SK-N-SH (cell line): ENCODE data around the gene MAN2B2. TPM values are rescaled to one million over a fixed set of nuclear protein-coding genes. Genes with fewer than 3 reads are reported as not detected.
A peak's percentile ranks its signal among the peaks of the same experiment; 100 is the strongest.

Source experiments
- CTCF ChIA-PET: fragments of 300-600, 350-600 bp; formaldehyde crosslinking; extraction: SDS; loops from one replicate; lab custom pipeline; 2021; lab: Yijun Ruan, JAX
- POLR2A ChIA-PET: fragments of 350-600 bp; sonication (Branson Sonifier 250); formaldehyde crosslinking; extraction: SDS; loops from one replicate; lab custom pipeline; 2020; ENCODE audit warnings: antibody characterized with exemption, inconsistent platforms; lab: Yijun Ruan, JAX
- DNase-seq: peaks from one replicate; pipeline ENCODE4 v3.0.0; 2012
- H2AFZ ChIP-seq: fragments of 200-600 bp; sonication (generic); 2 replicates; pipeline ENCODE4 v1.8.1; 2016; ENCODE audit warnings: antibody characterized with exemption, mild to moderate bottlenecking, low read depth
- H3F3A ChIP-seq: fragments of 200-600 bp; sonication (generic); replicated peaks from 2 replicates; pipeline ENCODE3; 2016; ENCODE audit warnings: antibody characterized with exemption, mild to moderate bottlenecking; ENCODE audit not compliant: insufficient read depth
- H3K27ac ChIP-seq, 2 experiments: fragments of 200-500 bp in 1 of 2; fragments of 200-600 bp in 1 of 2; sonication (Bioruptor generic) in 1 of 2; sonication (generic), shearing (Covaris generic) in 1 of 2; 2 replicates each; pipeline versions ENCODE4 v1.5.1 to v1.6.1; 2014 to 2016; ENCODE audit warnings: low read depth in 2 of 2, inconsistent platforms in 1 of 2, low read length in 1 of 2, mild to moderate bottlenecking in 1 of 2, mixed read lengths in 1 of 2
- H3K27me3 ChIP-seq: fragments of 200-600 bp; sonication (generic), shearing (Covaris generic); 2 replicates; pipeline ENCODE4 v1.6.1; 2016; ENCODE audit warnings: mixed run types; ENCODE audit not compliant: insufficient read depth
- H3K36me3 ChIP-seq, 2 experiments: fragments of 200-500 bp in 1 of 2; fragments of 200-600 bp in 1 of 2; sonication (Bioruptor generic) in 1 of 2; sonication (generic) in 1 of 2; replicated peaks in 1 of 2; 2 replicates each; pipeline versions ENCODE3 to v1.5.1; 2014 to 2016; ENCODE audit warnings: low read length in 1 of 2, mild to moderate bottlenecking in 1 of 2; ENCODE audit not compliant: insufficient read depth in 2 of 2, control insufficient read depth in 1 of 2
- H3K4me1 ChIP-seq, 2 experiments: fragments of 200-500 bp in 1 of 2; fragments of 200-600 bp in 1 of 2; sonication (Bioruptor generic) in 1 of 2; sonication (generic), shearing (Covaris generic) in 1 of 2; 2 replicates each; pipeline versions ENCODE4 v1.5.1 to v1.6.1; 2014 to 2016; ENCODE audit warnings: low read depth in 1 of 2, low read length in 1 of 2, mixed run types in 1 of 2; ENCODE audit not compliant: insufficient read depth in 2 of 2, control insufficient read depth in 1 of 2
- H3K4me2 ChIP-seq: fragments of 200-600 bp; sonication (generic), shearing (Covaris generic); 2 replicates; pipeline ENCODE4 v1.6.1; 2017; ENCODE audit warnings: mixed run types
- H3K4me3 ChIP-seq, 2 experiments: fragments of 200-500 bp in 1 of 2; fragments of 200-600 bp in 1 of 2; sonication (Bioruptor generic) in 1 of 2; sonication (generic), shearing (Covaris generic) in 1 of 2; 2 replicates each; pipeline versions ENCODE4 v1.5.1 to v1.8.1; 2014 to 2016; ENCODE audit warnings: low read depth in 2 of 2, inconsistent platforms in 1 of 2, low read length in 1 of 2, mild to moderate bottlenecking in 1 of 2, mixed read lengths in 1 of 2, moderate library complexity in 1 of 2
- H3K79me2 ChIP-seq: fragments of 200-600 bp; sonication (generic); 2 replicates; pipeline ENCODE4 v1.8.1; 2017; ENCODE audit warnings: mild to moderate bottlenecking; ENCODE audit not compliant: insufficient read depth
- H3K9ac ChIP-seq: fragments of 200-600 bp; sonication (generic); 2 replicates; pipeline ENCODE4 v1.6.1; 2017; ENCODE audit warnings: mixed run types
- H3K9me2 ChIP-seq: fragments of 200-600 bp; sonication (generic); 2 replicates; pipeline ENCODE4 v1.6.1; 2017; ENCODE audit warnings: mixed run types
- H3K9me3 ChIP-seq: fragments of 200-600 bp; sonication (generic); 2 replicates; pipeline ENCODE4 v1.6.1; 2017; ENCODE audit warnings: mixed run types, mild to moderate bottlenecking, moderate library complexity
- H4K20me1 ChIP-seq: fragments of 200-600 bp; sonication (generic); 2 replicates; pipeline ENCODE4 v1.6.1; 2017; ENCODE audit warnings: mild to moderate bottlenecking, mixed run types; ENCODE audit not compliant: insufficient read depth
- CHD2 ChIP-seq: fragments of 150-350 bp; IDR thresholded peaks from 2 replicates; pipeline ENCODE4 v1.6.1; 2018; ENCODE audit warnings: low read length; ENCODE audit not compliant: partially characterized antibody
- ELF1 ChIP-seq: IDR thresholded peaks from 2 replicates; pipeline ENCODE4 v1.4.0; 2012
- EP300 ChIP-seq, 2 experiments: IDR thresholded peaks; 2 replicates each; pipeline versions ENCODE4 v1.4.0 to v1.6.1; 2012; ENCODE audit warnings: borderline replicate concordance in 1 of 2, low read depth in 1 of 2, low read length in 1 of 2
- EZH2phosphoT487 ChIP-seq: fragments of 200-600 bp; sonication (generic); IDR thresholded peaks from 2 replicates; pipeline ENCODE4 v1.6.1; 2017; ENCODE audit warnings: low read depth, mixed run types, mild to moderate bottlenecking, antibody characterized with exemption, moderate library complexity, borderline replicate concordance
- FOSL2 ChIP-seq: IDR thresholded peaks from 2 replicates; pipeline ENCODE4 v1.4.0; 2012; ENCODE audit warnings: low read depth, mild to moderate bottlenecking, moderate library complexity, borderline replicate concordance
- FOXJ3 ChIP-seq: sonication (generic); formaldehyde crosslinking; IDR thresholded peaks from 2 replicates; pipeline ENCODE4 v1.5.1; 2020; ENCODE audit warnings: mild to moderate bottlenecking, missing genetic modification reagents
- GABPA ChIP-seq: IDR thresholded peaks from 2 replicates; pipeline ENCODE4 v1.4.0; 2012; ENCODE audit warnings: low read depth, mild to moderate bottlenecking
- GATA2 ChIP-seq: sonication (generic); formaldehyde crosslinking; IDR thresholded peaks from 2 replicates; pipeline ENCODE4 v1.5.0; 2020; ENCODE audit warnings: mild to moderate bottlenecking, missing genetic modification reagents
- JUND ChIP-seq: IDR thresholded peaks from 2 replicates; pipeline ENCODE4 v1.4.0; 2012
- MEF2A ChIP-seq: IDR thresholded peaks from 2 replicates; pipeline ENCODE4 v1.4.0; 2012; ENCODE audit warnings: low read depth, borderline replicate concordance
- MXI1 ChIP-seq: IDR thresholded peaks from 2 replicates; pipeline ENCODE4 v1.6.1; 2012; ENCODE audit warnings: mild to moderate bottlenecking, low read depth, low read length, improper control_type of control experiment
- NRF1 ChIP-seq: IDR thresholded peaks from 2 replicates; pipeline ENCODE4 v1.6.1; 2012; ENCODE audit warnings: low read depth, mild to moderate bottlenecking, low read length
- POLR2AphosphoS5 ChIP-seq: IDR thresholded peaks from 2 replicates; pipeline ENCODE4 v1.6.1; 2012; ENCODE audit warnings: low read depth, low read length
- RAD21 ChIP-seq: IDR thresholded peaks from 2 replicates; pipeline ENCODE4 v1.6.1; 2012; ENCODE audit warnings: mild to moderate bottlenecking, low read length
- RCOR1 ChIP-seq: fragments of 150-350 bp; IDR thresholded peaks from 2 replicates; pipeline ENCODE4 v1.6.1; 2017; ENCODE audit warnings: antibody characterized with exemption, low read length
- RFX5 ChIP-seq: IDR thresholded peaks from 2 replicates; pipeline ENCODE4 v1.6.1; 2012; ENCODE audit warnings: mild to moderate bottlenecking, improper control_type of control experiment, low read length
- RXRA ChIP-seq: IDR thresholded peaks from 2 replicates; pipeline ENCODE4 v1.4.0; 2012; ENCODE audit warnings: low read depth, mild to moderate bottlenecking, borderline replicate concordance
- SIN3A ChIP-seq: IDR thresholded peaks from 2 replicates; pipeline ENCODE4 v1.6.1; 2012; ENCODE audit warnings: low read depth, mild to moderate bottlenecking, low read length, moderate library complexity, borderline replicate concordance
- SMC3 ChIP-seq: IDR thresholded peaks from 2 replicates; pipeline ENCODE4 v1.6.1; 2012; ENCODE audit warnings: low read depth, low read length, improper control_type of control experiment
- TAF1 ChIP-seq: IDR thresholded peaks from 2 replicates; pipeline ENCODE4 v1.6.1; 2012; ENCODE audit warnings: low read depth, mild to moderate bottlenecking, low read length, moderate library complexity, borderline replicate concordance
- TCF12 ChIP-seq: IDR thresholded peaks from 2 replicates; pipeline ENCODE4 v1.4.0; 2012
- YY1 ChIP-seq: IDR thresholded peaks from 2 replicates; pipeline ENCODE4 v1.4.0; 2012; ENCODE audit warnings: low read depth, mild to moderate bottlenecking
- WGBS: methylation state at CpG from one replicate; pipeline ENCODE4 v1.1.6; 2017; ENCODE audit warnings: low lambda C conversion rate; 5-methylcytosine and 5-hydroxymethylcytosine counted together
- polyA plus RNA-seq, 3 experiments: library from polyadenylated mRNA; depleted of rRNA; stranded (reverse); fragments of >200 nt; gene quantifications; 2 replicates each; pipeline ENCODE4 v1.2.3, GENCODE V29; 2012
- TF ChIP-seq, protein P1 (sequence below): fragments of 150-350 bp; IDR thresholded peaks from 2 replicates; pipeline ENCODE4 v1.6.1; 2017; ENCODE audit warnings: antibody characterized with exemption, low read length, low read depth, borderline replicate concordance
- TF ChIP-seq, protein P2 (sequence below): IDR thresholded peaks from 2 replicates; pipeline ENCODE4 v1.6.1; 2012; ENCODE audit warnings: mild to moderate bottlenecking, low read depth, low read length, moderate library complexity
- TF ChIP-seq, protein P3 (sequence below): IDR thresholded peaks from 2 replicates; pipeline ENCODE4 v1.4.0; 2012; ENCODE audit warnings: low read depth
- TF ChIP-seq, protein P4 (sequence below): fragments of 200-600 bp; sonication (generic); IDR thresholded peaks from 2 replicates; pipeline ENCODE4 v1.6.1; 2017; ENCODE audit warnings: antibody characterized with exemption, mild to moderate bottlenecking, moderate library complexity
- TF ChIP-seq, protein P5 (sequence below): IDR thresholded peaks from 2 replicates; pipeline ENCODE4 v1.4.0; 2012; ENCODE audit warnings: low read depth, borderline replicate concordance

MAN2B2 gene
- polyA plus RNA-seq, 1 of the 3 experiments (the other 2 are of a cell fraction) = 24.9 TPM

DNA sequence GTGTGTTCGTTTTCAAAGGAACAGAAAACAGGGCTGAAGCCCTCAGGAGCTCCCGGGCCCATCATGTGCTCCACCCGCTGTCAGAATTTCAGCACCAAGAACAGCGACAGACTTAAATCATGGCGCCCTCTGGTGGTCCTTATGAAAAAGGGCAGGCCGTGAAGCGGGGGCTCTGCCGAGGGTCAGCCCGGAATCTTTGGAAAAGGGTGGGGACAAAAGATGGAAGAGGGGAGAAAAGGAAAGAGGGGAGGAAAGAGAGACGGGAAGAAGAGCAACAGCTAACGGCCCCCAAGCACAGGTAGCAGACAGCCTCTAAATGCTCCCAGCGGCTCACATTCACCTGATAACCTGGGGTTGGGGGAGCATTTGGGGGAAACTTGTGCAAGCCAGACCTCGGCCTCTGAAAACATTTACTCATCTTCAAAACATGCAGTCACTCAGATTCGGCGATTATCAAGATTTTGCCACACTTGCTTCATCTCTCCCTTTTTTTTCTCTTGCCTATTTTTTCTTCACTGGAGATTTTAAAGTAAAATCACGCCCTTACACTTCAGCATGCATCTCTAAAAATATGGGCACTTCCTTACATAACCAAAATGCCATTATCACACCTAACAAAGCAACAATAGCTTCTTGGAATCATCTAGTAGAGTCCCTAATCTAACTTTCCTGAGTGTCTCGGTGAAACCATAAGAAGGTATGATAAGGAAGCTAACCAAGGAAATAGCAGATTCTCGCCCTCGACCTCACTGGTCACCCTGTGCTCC is 28.1 kb upstream of the MAN2B2 start:
- ChIA-PET CTCF (interaction anchor here (0.6 to 12.9 kb wide), 83 partner anchors 9 to 584 kb away, joined by 3 to 248 read pairs (median 4); partner anchors contain the start of genes MAN2B2, PPP2R2C and WFS1), POLR2A (no interaction called here)
- Histone ChIP-seq H3K79me2 (no peaks in the 10 kb centered on the region), H3K4me3 (peak overlapping the region in 1 of 2 experiments; percentile 26; a peak in 1 of 4 replicates), H3K36me3 (no peaks in the 10 kb centered on the region), H3K9me2 (no peaks in the 10 kb centered on the region), H3K4me1 (peaks cover 0 to 20% of the 10 kb centered on the region in 2 experiments; a peak in 1 of 4 replicates), H4K20me1 (0 out of 2 replicates have a peak, but pooled peaks cover 3% of the 10 kb centered on the region), H3K4me2 (no peak overlapping the region), H3K9me3 (no peaks in the 10 kb centered on the region), H3K9ac (no peak overlapping the region), H3K27ac (no peak overlapping the region), H3F3A (no peaks in the 10 kb centered on the region), H2AFZ (no peak overlapping the region), H3K27me3 (no peaks in the 10 kb centered on the region)
- WGBS = 17% methylated on average over 19 of the region's 19 CpGs
- DNase-seq = peak; percentile 85
- TF ChIP-seq JUND = no peak
- TF ChIP-seq RAD21 = peak; percentile 84
- TF ChIP-seq TAF1 = no peak
- no peak for TF ChIP-seq TCF12
- TF ChIP-seq MEF2A = no peak
- TF ChIP-seq, protein P1, sequence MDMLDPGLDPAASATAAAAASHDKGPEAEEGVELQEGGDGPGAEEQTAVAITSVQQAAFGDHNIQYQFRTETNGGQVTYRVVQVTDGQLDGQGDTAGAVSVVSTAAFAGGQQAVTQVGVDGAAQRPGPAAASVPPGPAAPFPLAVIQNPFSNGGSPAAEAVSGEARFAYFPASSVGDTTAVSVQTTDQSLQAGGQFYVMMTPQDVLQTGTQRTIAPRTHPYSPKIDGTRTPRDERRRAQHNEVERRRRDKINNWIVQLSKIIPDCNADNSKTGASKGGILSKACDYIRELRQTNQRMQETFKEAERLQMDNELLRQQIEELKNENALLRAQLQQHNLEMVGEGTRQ = no peak
- no peak for TF ChIP-seq FOSL2
- TF ChIP-seq, protein P2, sequence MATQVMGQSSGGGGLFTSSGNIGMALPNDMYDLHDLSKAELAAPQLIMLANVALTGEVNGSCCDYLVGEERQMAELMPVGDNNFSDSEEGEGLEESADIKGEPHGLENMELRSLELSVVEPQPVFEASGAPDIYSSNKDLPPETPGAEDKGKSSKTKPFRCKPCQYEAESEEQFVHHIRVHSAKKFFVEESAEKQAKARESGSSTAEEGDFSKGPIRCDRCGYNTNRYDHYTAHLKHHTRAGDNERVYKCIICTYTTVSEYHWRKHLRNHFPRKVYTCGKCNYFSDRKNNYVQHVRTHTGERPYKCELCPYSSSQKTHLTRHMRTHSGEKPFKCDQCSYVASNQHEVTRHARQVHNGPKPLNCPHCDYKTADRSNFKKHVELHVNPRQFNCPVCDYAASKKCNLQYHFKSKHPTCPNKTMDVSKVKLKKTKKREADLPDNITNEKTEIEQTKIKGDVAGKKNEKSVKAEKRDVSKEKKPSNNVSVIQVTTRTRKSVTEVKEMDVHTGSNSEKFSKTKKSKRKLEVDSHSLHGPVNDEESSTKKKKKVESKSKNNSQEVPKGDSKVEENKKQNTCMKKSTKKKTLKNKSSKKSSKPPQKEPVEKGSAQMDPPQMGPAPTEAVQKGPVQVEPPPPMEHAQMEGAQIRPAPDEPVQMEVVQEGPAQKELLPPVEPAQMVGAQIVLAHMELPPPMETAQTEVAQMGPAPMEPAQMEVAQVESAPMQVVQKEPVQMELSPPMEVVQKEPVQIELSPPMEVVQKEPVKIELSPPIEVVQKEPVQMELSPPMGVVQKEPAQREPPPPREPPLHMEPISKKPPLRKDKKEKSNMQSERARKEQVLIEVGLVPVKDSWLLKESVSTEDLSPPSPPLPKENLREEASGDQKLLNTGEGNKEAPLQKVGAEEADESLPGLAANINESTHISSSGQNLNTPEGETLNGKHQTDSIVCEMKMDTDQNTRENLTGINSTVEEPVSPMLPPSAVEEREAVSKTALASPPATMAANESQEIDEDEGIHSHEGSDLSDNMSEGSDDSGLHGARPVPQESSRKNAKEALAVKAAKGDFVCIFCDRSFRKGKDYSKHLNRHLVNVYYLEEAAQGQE = peak; percentile 100
- TF ChIP-seq MXI1 = peak; percentile 55; the same call in 1 of the 2 replicates
- TF ChIP-seq RFX5 = no peak
- TF ChIP-seq, protein P3, sequence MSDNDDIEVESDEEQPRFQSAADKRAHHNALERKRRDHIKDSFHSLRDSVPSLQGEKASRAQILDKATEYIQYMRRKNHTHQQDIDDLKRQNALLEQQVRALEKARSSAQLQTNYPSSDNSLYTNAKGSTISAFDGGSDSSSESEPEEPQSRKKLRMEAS = 0 out of 2 replicates have a peak, but pooled peaks have one; percentile 22
- TF ChIP-seq RXRA = no peak
- no peak for TF ChIP-seq POLR2AphosphoS5
- TF ChIP-seq NRF1 = no peak
- TF ChIP-seq RCOR1 = no peak
- TF ChIP-seq, protein P4, sequence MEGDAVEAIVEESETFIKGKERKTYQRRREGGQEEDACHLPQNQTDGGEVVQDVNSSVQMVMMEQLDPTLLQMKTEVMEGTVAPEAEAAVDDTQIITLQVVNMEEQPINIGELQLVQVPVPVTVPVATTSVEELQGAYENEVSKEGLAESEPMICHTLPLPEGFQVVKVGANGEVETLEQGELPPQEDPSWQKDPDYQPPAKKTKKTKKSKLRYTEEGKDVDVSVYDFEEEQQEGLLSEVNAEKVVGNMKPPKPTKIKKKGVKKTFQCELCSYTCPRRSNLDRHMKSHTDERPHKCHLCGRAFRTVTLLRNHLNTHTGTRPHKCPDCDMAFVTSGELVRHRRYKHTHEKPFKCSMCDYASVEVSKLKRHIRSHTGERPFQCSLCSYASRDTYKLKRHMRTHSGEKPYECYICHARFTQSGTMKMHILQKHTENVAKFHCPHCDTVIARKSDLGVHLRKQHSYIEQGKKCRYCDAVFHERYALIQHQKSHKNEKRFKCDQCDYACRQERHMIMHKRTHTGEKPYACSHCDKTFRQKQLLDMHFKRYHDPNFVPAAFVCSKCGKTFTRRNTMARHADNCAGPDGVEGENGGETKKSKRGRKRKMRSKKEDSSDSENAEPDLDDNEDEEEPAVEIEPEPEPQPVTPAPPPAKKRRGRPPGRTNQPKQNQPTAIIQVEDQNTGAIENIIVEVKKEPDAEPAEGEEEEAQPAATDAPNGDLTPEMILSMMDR = peak; percentile 93
- no peak for TF ChIP-seq EZH2phosphoT487
- no peak for TF ChIP-seq CHD2
- TF ChIP-seq, protein P5, sequence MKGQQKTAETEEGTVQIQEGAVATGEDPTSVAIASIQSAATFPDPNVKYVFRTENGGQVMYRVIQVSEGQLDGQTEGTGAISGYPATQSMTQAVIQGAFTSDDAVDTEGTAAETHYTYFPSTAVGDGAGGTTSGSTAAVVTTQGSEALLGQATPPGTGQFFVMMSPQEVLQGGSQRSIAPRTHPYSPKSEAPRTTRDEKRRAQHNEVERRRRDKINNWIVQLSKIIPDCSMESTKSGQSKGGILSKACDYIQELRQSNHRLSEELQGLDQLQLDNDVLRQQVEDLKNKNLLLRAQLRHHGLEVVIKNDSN = no peak
- no peak for TF ChIP-seq YY1
- TF ChIP-seq ELF1 = no peak
- TF ChIP-seq GATA2 (CRISPR knock-in tag) = no peak
- TF ChIP-seq EP300 (IDR thresholded peaks at IDR 0.05; ENCODE audit: borderline replicate concordance in 1 of 2, low read depth in 1 of 2, low read length in 1 of 2) = no peak
- TF ChIP-seq SMC3 = peak; percentile 78
- TF ChIP-seq SIN3A = 0 out of 2 replicates have a peak, but pooled peaks have one; percentile 23
- TF ChIP-seq FOXJ3 (CRISPR knock-in tag) = no peak
- TF ChIP-seq GABPA = no peak
